Endothelial cell of umbilical vein (primary cell): ENCODE results near the gene FAM118B. TPM values are rescaled to one million over a fixed set of nuclear protein-coding genes. Genes with fewer than 3 reads are reported as not detected.

ENCODE experiments used
- BruUV-seq: library from RNA; stranded (reverse); fragments of 400-500 nt; replicated peaks from 2 replicates; lab custom pipeline; 2021; lab: Mats Ljungman, UMichigan
- CTCF ChIA-PET: fragments of 300-600, 350-600 bp; sonication (Branson Sonifier 250); formaldehyde crosslinking; loops from one replicate; lab custom pipeline; 2021; ENCODE audit warnings: antibody characterized with exemption, inconsistent platforms; lab: Charles Lee
- POLR2A ChIA-PET: fragments of 300-600, 350-600 bp; sonication (Branson Sonifier 250); formaldehyde crosslinking; loops from one replicate; lab custom pipeline; 2021; ENCODE audit warnings: antibody characterized with exemption, inconsistent platforms; lab: Charles Lee
- DNase-seq: peaks from one replicate; pipeline ENCODE4 v3.0.0-alpha.2; 2011; ENCODE audit warnings: low read depth, low spot score
- FAIRE-seq: peaks from 2 replicates; lab custom pipeline; 2011; peaks lifted over from hg19 to GRCh38; lab: Jason Lieb, UNC
- H2AFZ ChIP-seq: 2 replicates; pipeline ENCODE4 v1.6.0; 2012; ENCODE audit warnings: low read depth, low read length, control low read depth, inconsistent platforms
- H3K27ac ChIP-seq: 2 replicates; pipeline ENCODE4 v1.5.1; 2011; ENCODE audit warnings: low read depth, mild to moderate bottlenecking, control low read depth, low read length, moderate library complexity; ENCODE audit not compliant: insufficient read depth
- H3K27me3 ChIP-seq, 2 experiments: 2 replicates each; pipeline versions ENCODE4 v1.6.0 to v1.6.1; 2011; ENCODE audit warnings: low read length in 2 of 2, mixed read lengths in 1 of 2; ENCODE audit not compliant: control insufficient read depth in 2 of 2, insufficient read depth in 2 of 2
- H3K36me3 ChIP-seq, 2 experiments: 2 replicates in 1 of 2; 3 replicates in 1 of 2; pipeline ENCODE4 v1.5.1; 2011; ENCODE audit warnings: low read length in 2 of 2, mild to moderate bottlenecking in 1 of 2, moderate library complexity in 1 of 2; ENCODE audit not compliant: control insufficient read depth in 2 of 2, insufficient read depth in 2 of 2; ENCODE audit errors: extremely low read depth in 1 of 2
- H3K4me1 ChIP-seq: 3 replicates; pipeline ENCODE4 v1.5.1; 2011; ENCODE audit warnings: mild to moderate bottlenecking, low read length; ENCODE audit not compliant: control insufficient read depth, insufficient read depth; ENCODE audit errors: extremely low read depth
- H3K4me2 ChIP-seq: 2 replicates; pipeline ENCODE4 v1.6.1; 2011; ENCODE audit warnings: low read length, control low read depth, mixed read lengths; ENCODE audit not compliant: insufficient read depth
- H3K4me3 ChIP-seq, 3 experiments: fragments of 200-600 bp in 1 of 3; sonication (generic), shearing (Covaris generic) in 1 of 3; replicated peaks in 1 of 3; 2 replicates each; pipeline ENCODE4 v1.5.1; 2011 to 2016; ENCODE audit warnings: control low read depth in 3 of 3, low read length in 3 of 3, mild to moderate bottlenecking in 2 of 3, inconsistent platforms in 1 of 3, low read depth in 1 of 3, moderate library complexity in 1 of 3; ENCODE audit not compliant: insufficient read depth in 1 of 3
- H3K79me2 ChIP-seq: 2 replicates; pipeline ENCODE4 v1.6.0; 2012; ENCODE audit warnings: low read length, inconsistent platforms; ENCODE audit not compliant: control insufficient read depth, insufficient read depth
- H3K9ac ChIP-seq: replicated peaks from 2 replicates; pipeline ENCODE3; 2011; ENCODE audit warnings: low read length, control low read depth; ENCODE audit not compliant: insufficient read depth; ENCODE audit errors: extremely low read depth
- H3K9me1 ChIP-seq: replicated peaks from 3 replicates; pipeline ENCODE4 v1.6.0; 2011; ENCODE audit warnings: mild to moderate bottlenecking, low read length; ENCODE audit not compliant: control insufficient read depth, insufficient read depth; ENCODE audit errors: extremely low read depth
- H3K9me3 ChIP-seq: replicated peaks from 2 replicates; pipeline ENCODE4 v1.5.1; 2012; ENCODE audit warnings: low read length, inconsistent platforms; ENCODE audit not compliant: control insufficient read depth, insufficient read depth
- H4K20me1 ChIP-seq: replicated peaks from 2 replicates; pipeline ENCODE3; 2011; ENCODE audit warnings: mild to moderate bottlenecking, low read length; ENCODE audit not compliant: control insufficient read depth, insufficient read depth; ENCODE audit errors: extremely low read depth
- EZH2 ChIP-seq: IDR thresholded peaks from 2 replicates; pipeline ENCODE4 v1.6.1; 2012; ENCODE audit warnings: borderline replicate concordance, low read depth, mild to moderate bottlenecking, moderate library complexity, low read length, inconsistent platforms; ENCODE audit not compliant: severe bottlenecking
- FOS ChIP-seq: IDR thresholded peaks from 2 replicates; pipeline ENCODE4 v1.6.1; 2011; ENCODE audit warnings: mild to moderate bottlenecking, low read length, moderate library complexity, borderline replicate concordance; ENCODE audit not compliant: insufficient read depth
- GATA2 ChIP-seq: IDR thresholded peaks from 2 replicates; pipeline ENCODE4 v1.7.0; 2011; ENCODE audit warnings: low read depth, mild to moderate bottlenecking, moderate library complexity, mixed read lengths, low read length; ENCODE audit not compliant: insufficient read length, insufficient read depth
- JUN ChIP-seq: IDR thresholded peaks from 2 replicates; pipeline ENCODE4 v1.6.1; 2011; ENCODE audit warnings: borderline replicate concordance, low read depth; ENCODE audit not compliant: insufficient read length, insufficient read depth
- MYC ChIP-seq: IDR thresholded peaks from one replicate; pipeline ENCODE4 v1.6.1; 2011; ENCODE audit warnings: mild to moderate bottlenecking, low read depth, low read length
- POLR2A ChIP-seq: IDR thresholded peaks from 2 replicates; pipeline ENCODE4 v1.6.1; 2012; ENCODE audit warnings: low read depth, mild to moderate bottlenecking, control low read depth, low read length
- POLR2AphosphoS5 ChIP-seq: IDR thresholded peaks from 2 replicates; pipeline ENCODE4 v1.6.1; 2012; ENCODE audit warnings: low read depth, mild to moderate bottlenecking, control low read depth, low read length, moderate library complexity; ENCODE audit not compliant: insufficient read depth
- dilution Hi-C: fragments of 300-500 bp; cut with MboI; formaldehyde crosslinking; loops from one replicate; pipeline ENCODE4 v1.15.0; 2019; ENCODE audit warnings: low sequenced_read_pairs; ENCODE audit not compliant: extremely low pct_ligation_motif_present
- intact Hi-C: fragments of 100-400 bp; cut with micrococcal nuclease; formaldehyde crosslinking; loops from one replicate; pipeline ENCODE4 v1.10.0; 2022
- polyA plus RNA-seq, 4 experiments: library from polyadenylated mRNA; depleted of rRNA in 3 of 4; stranded (reverse) in 3 of 4; unstranded in 1 of 4; fragments of >200 nt; gene quantifications; 2 replicates each; pipeline versions ENCODE4 v1.2.1 to v1.2.3, GENCODE V29; 2011 to 2012; ENCODE audit warnings: missing spikeins in 1 of 4
- total RNA-seq: library from RNA; stranded (reverse); gene quantifications from 2 replicates; pipeline ENCODE4 v1.2.3, GENCODE V29; 2021
- TF ChIP-seq, protein P1 (sequence below), 2 donors: IDR thresholded peaks; 1 replicate in 1 of 2; 2 replicates in 1 of 2; pipeline ENCODE4 v1.5.1; 2011; ENCODE audit warnings: low read length in 2 of 2, mild to moderate bottlenecking in 2 of 2, moderate library complexity in 2 of 2, control low read depth in 1 of 2, inconsistent platforms in 1 of 2, low read depth in 1 of 2; ENCODE audit not compliant: insufficient read depth in 1 of 2; ENCODE audit errors: extremely low read depth in 1 of 2
- TF ChIP-seq, protein P2 (sequence below): IDR thresholded peaks from 2 replicates; pipeline ENCODE4 v1.6.1; 2011; ENCODE audit not compliant: insufficient read depth, insufficient read length

The FAM118B gene
- total and polyA plus RNA-seq, 2 donors (not counting 3 experiments of a cell fraction or from before 2014, with no cell fraction given), result 26.6 to 35.8 TPM

DNA sequence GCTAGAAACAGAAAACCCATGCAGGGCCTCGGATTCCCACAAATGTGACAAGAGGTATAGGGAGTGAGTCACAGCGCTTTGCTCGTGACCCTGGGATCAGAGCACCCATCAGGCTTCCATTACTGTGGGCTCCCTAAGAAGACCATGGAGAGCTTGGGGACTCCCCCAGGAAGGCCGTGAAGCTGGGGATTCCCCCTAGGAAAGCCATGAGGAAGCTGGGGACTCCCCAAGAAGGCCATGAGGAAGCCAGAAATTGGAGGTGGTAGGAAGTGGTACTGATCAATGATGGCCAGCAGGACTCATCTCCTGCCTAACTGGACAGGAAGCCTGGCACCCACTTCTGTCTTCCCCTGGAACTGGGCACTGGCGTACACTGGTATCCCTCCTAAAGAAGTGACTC, 82.1 kb downstream of the FAM118B start:
- no peaks in the 10 kb centered on the region for H3K4me1 ChIP-seq
- POLR2A ChIA-PET, result no interaction called here
- no peak for FAIRE-seq
- no peak for TF ChIP-seq FOS
- TF ChIP-seq EZH2, result no peak
- no peak for TF ChIP-seq POLR2A
- TF ChIP-seq, protein P1, sequence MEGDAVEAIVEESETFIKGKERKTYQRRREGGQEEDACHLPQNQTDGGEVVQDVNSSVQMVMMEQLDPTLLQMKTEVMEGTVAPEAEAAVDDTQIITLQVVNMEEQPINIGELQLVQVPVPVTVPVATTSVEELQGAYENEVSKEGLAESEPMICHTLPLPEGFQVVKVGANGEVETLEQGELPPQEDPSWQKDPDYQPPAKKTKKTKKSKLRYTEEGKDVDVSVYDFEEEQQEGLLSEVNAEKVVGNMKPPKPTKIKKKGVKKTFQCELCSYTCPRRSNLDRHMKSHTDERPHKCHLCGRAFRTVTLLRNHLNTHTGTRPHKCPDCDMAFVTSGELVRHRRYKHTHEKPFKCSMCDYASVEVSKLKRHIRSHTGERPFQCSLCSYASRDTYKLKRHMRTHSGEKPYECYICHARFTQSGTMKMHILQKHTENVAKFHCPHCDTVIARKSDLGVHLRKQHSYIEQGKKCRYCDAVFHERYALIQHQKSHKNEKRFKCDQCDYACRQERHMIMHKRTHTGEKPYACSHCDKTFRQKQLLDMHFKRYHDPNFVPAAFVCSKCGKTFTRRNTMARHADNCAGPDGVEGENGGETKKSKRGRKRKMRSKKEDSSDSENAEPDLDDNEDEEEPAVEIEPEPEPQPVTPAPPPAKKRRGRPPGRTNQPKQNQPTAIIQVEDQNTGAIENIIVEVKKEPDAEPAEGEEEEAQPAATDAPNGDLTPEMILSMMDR (IDR thresholded peaks at IDR 0.05; ENCODE audit: extremely low read depth in 1 of 2, insufficient read depth in 1 of 2, low read depth in 1 of 2, low read length in 2 of 2), result no peak
- TF ChIP-seq JUN, result no peak
- no peak for TF ChIP-seq MYC
- TF ChIP-seq GATA2, result no peak
- TF ChIP-seq POLR2AphosphoS5, result no peak
- TF ChIP-seq, protein P2, sequence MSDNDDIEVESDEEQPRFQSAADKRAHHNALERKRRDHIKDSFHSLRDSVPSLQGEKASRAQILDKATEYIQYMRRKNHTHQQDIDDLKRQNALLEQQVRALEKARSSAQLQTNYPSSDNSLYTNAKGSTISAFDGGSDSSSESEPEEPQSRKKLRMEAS, result no peak
- H4K20me1 ChIP-seq, result no peaks in the 10 kb centered on the region
- no peak overlapping the region for H2AFZ ChIP-seq
- no peak overlapping the region for H3K4me3 ChIP-seq
- H3K4me2 ChIP-seq, result no peak overlapping the region
- H3K9me3 ChIP-seq, result no peaks in the 10 kb centered on the region
- no peaks in the 10 kb centered on the region for H3K27me3 ChIP-seq
- dilution Hi-C loops (no loop called here), intact Hi-C loops (no loop called here)
- H3K9ac ChIP-seq, result no peak overlapping the region
- H3K9me1 ChIP-seq, result no peaks in the 10 kb centered on the region
- no TSS peak for BruUV-seq
- H3K36me3 ChIP-seq, result peaks cover 2 to 14% of the 10 kb centered on the region in 2 experiments
- CTCF ChIA-PET, result no interaction called here
- DNase-seq, result no peak
- no peak overlapping the region for H3K27ac ChIP-seq
- H3K79me2 ChIP-seq, result no peaks in the 10 kb centered on the region
